ENCODE measurements around the gene CYBB.

CYBB gene

GRCh38 chrX:37782359-37782758 lies 2.5 kb downstream of the CYBB start:
- no peak for DNase-seq (ENCODE audit: low read depth)
- no peak overlapping the region for H3K4me3 ChIP-seq (ENCODE audit: low read length)
- no peak for TF ChIP-seq CTCF (conservative IDR thresholded peaks at IDR 0.05; ENCODE audit: low read length)

DNA sequence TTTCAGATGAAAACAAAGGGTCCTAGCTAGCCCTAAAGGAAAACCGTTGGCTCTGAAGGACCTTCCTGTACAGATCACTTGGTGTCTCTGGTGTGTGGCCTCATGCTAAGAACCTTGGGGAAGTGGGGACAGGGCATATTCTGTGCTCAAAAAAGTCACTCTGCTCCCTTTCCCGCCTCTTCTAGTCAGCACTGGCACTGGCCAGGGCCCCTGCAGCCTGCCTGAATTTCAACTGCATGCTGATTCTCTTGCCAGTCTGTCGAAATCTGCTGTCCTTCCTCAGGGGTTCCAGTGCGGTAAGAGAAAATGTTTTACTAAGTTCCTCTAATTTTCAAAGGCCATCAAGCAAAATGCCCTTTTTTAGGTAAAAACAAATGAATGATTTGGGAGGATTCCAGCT lies 3.4 kb downstream of the CYBB start:
- DNase-seq (ENCODE audit: low read depth): no peak
- TF ChIP-seq CTCF (conservative IDR thresholded peaks at IDR 0.05; ENCODE audit: low read length): no peak
- H3K4me3 ChIP-seq (ENCODE audit: low read length): no peak overlapping the region

DNA sequence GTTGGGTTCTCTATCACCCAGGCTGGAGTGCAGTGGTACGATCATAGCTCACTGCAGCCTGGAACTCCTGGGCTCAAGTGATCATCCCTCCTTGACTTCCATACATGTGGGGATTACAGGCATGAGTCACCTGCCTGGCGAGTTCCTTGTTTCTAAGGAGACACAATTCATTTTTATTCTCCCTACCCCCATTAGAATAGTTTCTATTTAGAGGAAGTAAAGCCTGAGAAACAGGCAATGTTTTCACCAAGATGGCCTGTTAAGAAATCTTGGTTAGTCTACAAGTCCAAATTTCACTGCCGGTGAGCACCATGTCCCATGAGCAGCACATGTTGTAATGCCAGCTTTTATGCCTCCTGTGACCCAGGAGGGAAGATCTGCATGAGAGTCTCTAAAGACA lies 5.7 kb downstream of the CYBB start:
- DNase-seq (ENCODE audit: low read depth): no peak
- TF ChIP-seq CTCF (conservative IDR thresholded peaks at IDR 0.05; ENCODE audit: low read length): no peak
- no peak overlapping the region for H3K4me3 ChIP-seq (ENCODE audit: low read length)

GRCh38 chrX:37786624-37787422 lies 7.0 kb downstream of the CYBB start:
- no peak for DNase-seq (ENCODE audit: low read depth)
- TF ChIP-seq CTCF (conservative IDR thresholded peaks at IDR 0.05; ENCODE audit: low read length): no peak
- H3K4me3 ChIP-seq (ENCODE audit: low read length): no peak overlapping the region

- DNase-seq (ENCODE audit: low read depth): no peak
- H3K4me3 ChIP-seq (ENCODE audit: low read length): no peak overlapping the region
- no peak for TF ChIP-seq CTCF (conservative IDR thresholded peaks at IDR 0.05; ENCODE audit: low read length)
Measured at GRCh38 chrX:37787423-37787869, 7.6 kb downstream of the CYBB start.

GRCh38 chrX:37796310-37796709 lies 16.5 kb downstream of the CYBB start:
- TF ChIP-seq CTCF (conservative IDR thresholded peaks at IDR 0.05; ENCODE audit: low read length): no peak
- no peak for DNase-seq (ENCODE audit: low read depth)
- H3K4me3 ChIP-seq (ENCODE audit: low read length): no peak overlapping the region

DNA sequence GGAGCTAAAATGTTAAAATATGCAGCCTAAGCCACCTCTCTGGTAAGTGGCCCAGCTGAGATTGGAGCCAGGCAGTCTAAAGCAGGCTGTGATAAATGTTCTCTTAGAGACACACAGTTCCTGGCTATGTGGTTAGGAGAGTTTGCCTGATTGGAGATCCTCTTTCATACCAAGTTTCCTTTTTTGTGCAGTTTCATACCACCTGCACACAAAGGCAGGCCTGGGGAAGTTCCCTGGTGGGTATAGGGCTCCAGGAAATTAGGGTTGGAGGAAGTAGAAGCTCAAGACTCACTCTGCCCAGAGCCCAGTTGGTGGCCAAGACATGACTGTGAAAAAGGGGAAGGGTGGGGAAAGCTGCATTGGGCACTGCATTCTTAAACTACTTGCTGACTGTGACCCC lies 16.9 kb downstream of the CYBB start:
- no peak overlapping the region for H3K4me3 ChIP-seq (ENCODE audit: low read length)
- no peak for DNase-seq (ENCODE audit: low read depth)
- no peak for TF ChIP-seq CTCF (conservative IDR thresholded peaks at IDR 0.05; ENCODE audit: low read length)

Measured in AG10803 (cell line).